Middle frontal gyrus (tissue), 1 donor: ENCODE data around the gene CCND1.
"Not testable (repeated sequence)": the region's sequence is repeated elsewhere in the genome, so short reads cannot be mapped to it uniquely, and the experiment has no call there.

ENCODE experiments used
- DNase-seq: peaks from one replicate; pipeline ENCODE4 v3.0.0-alpha.2; 2015; ENCODE audit warnings: low spot score; ENCODE audit errors: extremely low spot score

CCND1 gene

DNA sequence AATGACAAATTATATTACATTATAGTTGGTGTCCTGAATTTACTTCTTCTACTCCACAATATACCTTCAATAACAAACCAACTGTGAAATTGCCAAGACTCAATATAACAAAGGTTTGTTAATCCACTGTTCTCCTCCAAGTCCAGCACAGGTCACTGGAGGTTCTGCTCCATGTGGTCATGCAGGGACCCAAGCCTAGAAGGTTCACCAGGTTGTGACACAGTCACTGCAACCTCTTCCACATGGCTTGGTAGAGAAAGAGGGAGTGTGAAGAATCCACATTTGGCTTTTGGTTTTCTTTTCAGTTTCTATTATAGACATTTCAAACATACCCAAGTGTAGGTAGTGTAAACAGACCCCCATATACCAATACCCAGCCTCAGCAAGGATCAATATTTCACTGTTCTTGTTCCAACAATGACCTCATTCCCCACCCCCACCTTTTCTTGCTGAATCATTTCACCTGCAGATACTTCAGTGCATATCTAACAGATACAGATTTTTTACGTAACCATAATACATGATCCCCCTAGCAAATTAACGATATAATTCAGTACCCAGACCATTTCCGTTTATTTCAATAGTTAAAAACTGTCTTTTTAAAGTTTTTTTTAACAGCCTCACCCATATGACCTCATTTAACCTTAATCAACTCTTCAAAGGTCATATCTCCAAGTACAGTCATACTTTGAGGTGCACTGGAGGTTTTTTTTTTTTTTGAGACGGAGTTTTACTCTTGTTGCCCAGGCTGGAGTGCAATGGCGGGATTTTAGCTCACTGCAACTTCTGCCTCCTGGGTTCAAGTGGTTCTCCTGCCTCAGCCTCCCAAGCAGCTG, 48.7 kb downstream of the CCND1 start:
- DNase-seq, result no peak

DNA sequence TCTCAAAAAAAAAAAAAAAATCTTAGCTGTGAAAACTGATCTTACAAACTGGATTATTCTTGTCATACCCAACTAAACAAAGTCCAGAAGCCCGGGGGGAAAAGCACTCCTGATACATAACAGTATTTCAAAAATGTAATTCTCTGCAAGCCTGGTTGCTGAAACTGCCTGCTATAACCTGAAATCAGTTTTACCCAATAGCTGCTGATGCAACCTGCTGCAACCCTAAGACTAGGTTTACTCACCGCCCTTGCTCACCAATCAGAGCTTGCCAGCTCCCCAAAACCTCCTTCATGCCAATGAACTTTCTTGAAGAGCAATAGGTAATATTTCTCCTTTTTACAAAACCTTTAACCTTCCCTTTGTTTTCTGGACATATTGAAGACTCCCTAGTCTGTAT, 50.5 kb downstream of the CCND1 start:
- DNase-seq, result no peak

DNA sequence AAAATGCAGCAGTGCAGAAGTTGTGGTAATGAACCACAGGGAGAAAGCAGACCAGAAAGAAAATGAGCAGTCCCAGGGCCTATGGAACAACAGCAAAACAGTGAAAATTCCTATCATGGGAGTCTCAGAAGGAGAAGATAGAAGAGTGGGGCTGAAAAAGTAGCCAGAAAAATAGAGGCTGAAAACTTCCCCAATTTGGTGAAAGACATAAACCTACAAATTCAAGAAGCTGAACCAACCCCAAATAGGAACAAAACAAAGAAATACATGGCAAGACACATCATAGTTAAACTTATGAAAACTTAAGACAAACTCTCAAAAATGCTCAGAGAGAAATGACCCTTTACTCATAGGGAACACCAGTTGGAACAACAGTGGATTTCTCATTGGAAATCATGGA, 51.5 kb downstream of the CCND1 start:
- DNase-seq, result no peak

DNA sequence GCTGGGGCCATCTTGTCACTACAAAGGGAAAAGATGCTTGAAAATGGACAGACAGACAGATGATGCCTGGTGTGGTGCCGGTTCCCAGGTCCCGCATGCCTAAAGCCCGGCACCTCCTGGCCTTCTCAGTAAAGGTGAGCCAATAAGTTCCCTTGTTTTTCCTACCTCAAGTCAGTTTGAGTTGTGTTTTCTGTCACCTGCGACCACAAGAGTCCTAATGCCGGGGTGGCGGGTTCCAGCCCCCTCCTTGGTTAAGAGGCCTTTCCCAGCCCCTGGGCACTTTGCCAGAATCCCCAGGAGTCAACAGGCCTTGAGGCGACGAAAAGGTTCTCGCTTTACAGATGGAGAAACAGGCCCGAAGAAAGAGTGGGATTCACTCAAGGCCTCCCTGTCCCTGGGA, 53.8 kb downstream of the CCND1 start:
- no peak for DNase-seq

DNA sequence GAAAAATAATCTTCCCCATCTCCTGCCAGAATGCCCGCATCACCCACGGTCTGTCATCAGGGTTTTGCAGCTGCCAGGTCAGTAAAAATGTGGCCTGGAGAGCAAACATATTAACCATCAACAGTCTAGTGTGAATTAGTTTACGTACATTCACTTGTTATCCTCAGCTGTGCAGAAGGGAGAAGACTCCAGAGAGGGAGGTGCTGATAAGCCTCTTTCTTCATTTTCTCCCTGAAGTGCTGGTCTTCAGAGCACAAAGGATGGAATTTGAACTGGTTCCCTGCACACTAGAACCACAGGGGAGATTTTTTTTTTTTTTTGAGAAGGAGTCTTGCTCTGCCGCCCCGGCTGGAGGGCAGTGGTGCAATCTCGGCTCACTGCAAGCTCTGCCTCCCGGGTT, 54.6 kb downstream of the CCND1 start:
- no peak for DNase-seq

DNA sequence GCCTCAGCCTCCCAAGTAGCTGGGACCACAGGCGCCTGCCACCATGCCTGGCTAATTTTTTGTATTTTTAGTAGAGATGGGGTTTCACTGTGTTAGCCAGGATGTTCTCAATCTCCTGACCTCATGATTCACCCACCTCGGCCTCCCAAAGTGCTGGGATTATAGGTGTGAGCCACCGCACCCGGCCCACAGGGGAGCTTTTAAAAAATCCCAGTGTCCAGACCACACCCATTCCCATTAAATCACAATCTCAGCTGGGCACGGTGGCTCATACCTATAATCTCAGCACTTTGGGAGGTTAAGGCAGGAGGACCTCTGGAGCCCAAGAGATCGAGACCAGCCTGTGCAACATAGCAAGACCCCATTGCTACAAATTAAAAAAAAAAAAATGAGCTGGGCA, 55.0 kb downstream of the CCND1 start:
- not testable (repeated sequence) for DNase-seq

DNA sequence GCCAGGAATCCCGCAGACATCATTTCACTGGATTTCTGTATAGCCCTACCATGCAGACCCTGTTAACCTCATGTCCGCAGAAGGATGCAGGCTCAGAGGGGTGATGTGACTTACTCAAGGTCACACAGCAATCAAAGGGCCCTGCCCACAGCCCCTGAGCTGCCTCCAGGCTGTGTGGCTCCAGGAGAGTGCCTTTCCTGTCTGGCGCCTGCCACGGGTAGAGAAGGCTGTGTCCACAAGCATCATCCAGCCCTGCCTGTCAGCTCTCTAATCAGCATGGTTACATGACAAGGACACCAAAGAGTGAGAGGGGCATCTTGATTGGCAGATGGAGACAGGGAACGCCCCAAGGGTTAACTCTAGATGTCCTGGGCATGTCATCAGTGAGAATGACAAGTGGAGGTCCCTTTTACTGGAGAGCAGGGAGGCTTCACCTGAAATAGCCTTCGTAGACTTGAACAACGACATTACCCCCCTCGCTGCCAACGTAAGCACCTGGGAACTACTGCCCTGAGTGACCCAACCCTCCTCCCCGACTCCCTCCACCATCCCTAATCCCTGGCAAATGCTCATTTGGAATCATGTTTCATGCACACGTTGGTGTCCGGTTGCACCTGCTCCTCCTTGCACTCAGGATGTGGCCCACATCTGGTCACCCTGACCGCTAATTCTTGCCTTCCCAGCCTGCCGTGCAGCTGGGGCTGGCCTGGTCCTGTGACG, 56.0 kb downstream of the CCND1 start:
- no peak for DNase-seq

DNA sequence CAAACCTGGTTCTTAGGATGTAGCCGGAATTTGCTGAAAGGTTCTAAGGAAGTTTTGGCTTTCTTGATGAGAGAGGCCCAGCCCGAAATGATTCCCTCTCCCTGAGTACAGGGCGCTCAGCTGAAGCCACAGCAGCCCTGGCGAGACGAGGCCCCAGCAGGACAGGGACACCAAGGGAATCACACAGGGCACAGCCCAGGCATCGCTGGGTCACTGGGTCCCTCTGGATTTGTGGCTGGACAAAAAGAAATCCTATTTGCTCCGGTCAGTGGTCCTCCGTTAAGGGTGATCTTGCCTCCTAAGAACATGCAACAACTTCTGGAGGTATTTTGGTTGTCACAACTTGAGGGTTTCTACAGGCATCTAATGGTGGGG, 56.5 kb downstream of the CCND1 start:
- no peak for DNase-seq

DNA sequence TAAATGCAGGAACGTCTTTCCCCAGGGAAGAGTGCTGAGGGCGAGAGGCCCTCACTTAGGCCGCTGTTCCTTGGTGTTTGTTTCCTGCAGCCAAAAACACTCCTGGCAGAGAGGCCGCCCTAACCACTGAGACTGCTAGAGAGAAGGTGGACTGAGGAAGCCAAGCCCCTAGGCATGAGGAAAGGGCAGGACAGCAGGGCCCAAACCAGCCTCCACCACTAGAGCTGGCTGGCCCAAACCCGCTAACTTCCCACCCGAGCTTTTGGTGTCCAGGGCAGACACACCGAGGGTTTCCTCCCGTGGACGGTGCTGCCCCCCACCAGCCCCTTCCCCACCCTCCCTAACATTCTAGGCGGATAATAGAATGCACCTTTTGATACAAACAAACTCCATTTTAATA, 56.9 kb downstream of the CCND1 start:
- no peak for DNase-seq

DNA sequence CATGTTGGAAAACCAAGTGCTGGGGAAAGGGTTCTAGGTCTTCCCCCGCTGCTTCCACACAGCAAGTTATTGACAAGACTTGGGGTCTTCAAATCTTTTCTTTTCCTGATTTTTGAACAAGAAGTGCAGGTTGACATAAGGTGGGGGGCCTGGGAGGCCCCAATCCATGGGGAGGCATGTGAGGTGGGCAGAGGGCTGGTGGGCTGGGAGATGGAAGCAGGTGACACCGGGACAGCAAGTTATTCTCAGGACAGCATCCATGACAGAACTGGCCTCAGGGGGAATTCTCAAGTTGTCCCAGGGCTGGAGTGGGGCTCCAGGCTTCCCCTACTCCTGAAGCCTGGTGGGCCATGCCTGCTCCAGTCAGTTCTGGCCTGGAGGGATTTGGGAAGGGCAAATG, 57.4 kb downstream of the CCND1 start:
- no peak for DNase-seq

DNA sequence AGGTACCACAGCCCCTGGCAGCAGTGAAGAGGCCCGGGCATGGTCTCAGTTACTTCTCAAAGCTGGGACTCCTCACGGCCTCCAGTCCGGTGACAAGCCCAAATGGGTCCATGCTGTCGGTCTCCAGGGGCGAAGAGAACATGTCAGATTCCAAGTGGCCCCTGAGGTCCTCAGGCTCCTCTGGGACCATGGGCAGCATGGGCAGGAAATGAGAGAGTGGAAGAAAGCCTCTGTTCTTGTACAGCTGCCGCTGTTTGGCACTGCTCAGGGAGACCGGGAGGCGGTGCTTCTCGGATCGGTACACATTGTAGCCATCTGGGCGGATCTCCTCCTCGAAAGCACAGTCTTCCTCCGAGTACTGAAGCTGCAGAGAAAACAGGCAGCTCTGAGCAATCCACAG, 58.3 kb downstream of the CCND1 start:
- DNase-seq, result no peak

DNA sequence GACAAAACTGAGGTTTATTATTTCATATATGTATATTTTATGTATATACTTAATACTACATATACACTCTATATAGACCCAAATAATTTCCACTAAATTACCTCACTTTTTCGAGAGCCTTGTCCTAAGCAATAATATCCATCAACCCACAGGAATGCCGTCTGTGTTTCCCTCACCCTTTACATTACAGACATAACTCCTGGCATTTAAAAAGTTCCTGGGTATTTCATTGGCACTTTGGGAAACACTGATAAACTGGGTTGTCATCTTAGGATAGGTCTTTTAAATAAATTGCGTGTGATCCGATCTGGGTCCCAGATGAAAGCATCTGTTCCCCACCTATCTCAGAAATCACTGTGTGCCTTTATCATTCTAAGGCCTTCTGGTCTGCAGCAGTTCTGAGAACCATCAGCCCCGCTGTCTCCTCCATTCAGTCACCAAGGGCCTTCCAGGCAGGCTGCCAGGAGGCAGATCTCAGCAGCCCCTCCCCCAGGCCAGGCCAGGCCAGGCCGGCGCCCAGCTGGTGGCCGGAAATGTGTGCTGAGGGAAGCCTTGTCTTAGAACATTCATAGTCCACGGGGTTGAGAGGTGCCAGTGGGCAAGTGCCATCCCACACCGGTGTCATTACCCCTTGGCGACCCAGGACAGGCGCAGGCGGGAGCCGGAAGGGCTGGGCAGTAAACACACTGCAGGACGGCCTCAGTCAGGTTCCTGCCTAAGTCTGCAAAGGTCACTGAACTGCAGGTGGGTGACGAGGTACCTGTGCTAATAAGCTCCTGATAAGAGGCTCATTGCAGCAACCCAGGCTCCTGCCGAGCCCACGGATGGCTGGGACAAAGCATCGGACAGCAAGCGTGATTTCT, 59.6 kb downstream of the CCND1 start:
- DNase-seq, result no peak

DNA sequence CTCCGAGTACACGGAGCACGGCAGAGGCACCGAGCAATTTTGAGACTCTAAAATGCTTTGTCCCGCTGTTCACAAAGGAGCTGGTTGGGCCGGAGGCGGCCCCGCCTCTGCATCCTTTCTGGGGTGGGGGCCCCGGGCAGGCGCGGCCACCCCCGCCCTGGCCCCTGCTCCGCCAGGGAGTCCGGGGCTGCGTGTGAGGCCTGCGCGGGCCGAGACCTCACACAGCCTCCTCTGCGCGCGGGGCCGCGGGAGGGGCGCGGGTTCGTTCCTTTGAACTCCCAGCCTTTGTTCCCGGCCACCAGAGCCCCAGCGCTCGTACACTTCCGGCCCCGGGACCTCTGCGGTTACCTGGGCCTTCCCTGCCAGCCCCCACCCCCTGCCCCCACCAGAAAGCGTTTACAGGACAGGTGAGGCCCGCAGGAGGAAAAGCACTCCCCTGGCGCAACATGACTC, 61.3 kb downstream of the CCND1 start:
- no peak for DNase-seq

DNA sequence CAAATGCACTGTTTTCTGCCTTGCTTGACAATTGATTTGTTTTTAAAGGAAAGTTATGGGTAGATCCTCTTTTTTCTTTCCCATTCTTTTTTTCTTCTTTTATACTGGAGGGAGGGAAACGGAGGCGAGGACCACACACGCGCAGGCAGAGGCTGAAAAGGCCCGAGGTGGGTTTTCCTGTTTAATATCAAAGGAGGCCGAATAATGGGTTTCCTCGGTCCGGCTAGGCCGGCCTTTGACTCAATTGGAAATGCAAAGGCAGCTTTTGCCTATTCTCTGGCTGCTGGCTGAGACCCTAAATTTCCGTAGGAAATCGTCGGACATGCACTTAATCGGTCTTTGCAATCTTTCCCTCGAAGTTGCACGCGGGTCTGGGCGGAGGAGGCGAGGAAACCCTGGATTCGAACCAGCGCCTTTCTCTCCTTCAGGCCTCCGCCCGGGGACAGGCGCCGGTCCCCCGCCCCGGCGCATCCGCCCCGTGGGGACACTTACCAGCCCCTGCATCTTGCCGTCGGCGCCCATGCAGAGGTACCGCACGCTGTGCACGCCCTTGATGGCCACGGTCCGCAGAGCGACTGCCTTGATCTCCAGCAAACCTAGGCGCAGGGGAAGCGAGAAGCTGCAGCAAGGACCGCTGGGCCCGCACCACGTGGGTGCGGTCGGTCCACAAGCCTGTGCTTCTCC, 62.0 kb downstream of the CCND1 start:
- DNase-seq, result no peak

DNA sequence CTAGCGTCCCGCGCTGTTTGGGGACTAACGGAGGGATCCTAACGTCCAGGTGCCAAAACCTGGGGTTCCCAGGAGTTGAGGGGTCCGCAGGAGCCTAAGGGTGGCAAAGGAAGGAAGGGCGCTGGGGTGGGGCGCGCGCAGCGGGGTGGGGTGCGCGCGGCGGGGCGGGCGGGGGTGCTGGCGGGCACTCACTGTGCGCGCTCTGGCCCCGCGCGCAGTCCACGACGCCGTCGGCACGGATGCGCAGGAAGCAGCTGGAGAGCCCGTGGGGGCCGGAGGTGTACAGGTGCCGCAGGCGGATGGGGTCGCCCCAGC, 62.5 kb downstream of the CCND1 start:
- no peak for DNase-seq
